NOMO-1 (cell line): Measurements from ENCODE around the gene HIGD1C.
A peak's percentile ranks its signal among the peaks of the same experiment; 100 is the strongest.
"Not testable (repeated sequence)": the region's sequence is repeated elsewhere in the genome, so short reads cannot be mapped to it uniquely, and the experiment has no call there.

Experiments
- DNase-seq, 2 experiments: peaks; one replicate each; lab custom pipeline; 2025; ENCODE audit not compliant: unreplicated experiment in 2 of 2; lab: John Stamatoyannopoulos, UW

HIGD1C gene

DNA sequence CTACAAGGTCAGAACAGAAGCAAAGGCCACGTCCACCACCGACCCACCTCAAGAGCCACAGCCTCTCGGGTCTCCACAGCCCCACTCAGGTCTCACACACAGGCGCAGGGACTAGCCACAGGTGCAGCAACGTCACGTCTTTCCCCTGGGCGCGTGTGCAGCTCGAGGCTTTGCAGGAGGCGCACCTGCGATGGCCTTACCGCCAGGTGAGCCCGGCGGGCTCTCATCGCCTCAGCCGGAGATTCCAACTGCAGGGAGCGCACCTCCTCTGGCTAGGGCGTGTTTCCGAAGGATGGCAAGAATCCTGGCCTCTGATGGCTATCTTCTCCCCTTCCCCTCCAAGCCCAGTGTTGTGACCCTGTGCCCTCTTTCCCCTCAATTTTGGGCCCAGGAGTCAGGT, at the start of gene HIGD1C:
Gene HIGD1C, plus strand, starts transcription at position 35 of the 400 bp plus-strand sequence. CDS start 1,455 bp downstream, outside the sequence.
- no peak for DNase-seq

DNA sequence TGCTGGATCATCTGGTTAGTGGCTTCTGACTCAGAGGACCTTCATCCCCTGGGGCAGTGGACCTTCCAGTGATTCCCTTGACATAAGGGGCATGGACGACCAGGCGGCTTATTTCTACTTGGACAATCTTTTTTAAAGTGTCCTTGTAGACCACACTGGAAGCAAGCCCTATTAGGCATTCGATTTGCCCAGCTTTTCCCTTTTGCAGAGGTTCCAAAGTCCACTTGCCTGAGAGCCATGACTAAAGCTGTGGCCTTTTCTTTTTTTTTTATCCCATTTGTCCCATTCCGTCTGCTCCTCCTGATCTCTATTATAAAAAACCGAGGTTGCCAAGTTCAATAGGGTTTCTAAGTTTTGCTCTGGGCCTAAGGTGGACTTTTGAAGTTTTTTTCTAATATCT, 43.9 kb upstream of the HIGD1C start:
- not testable (repeated sequence) for DNase-seq

DNA sequence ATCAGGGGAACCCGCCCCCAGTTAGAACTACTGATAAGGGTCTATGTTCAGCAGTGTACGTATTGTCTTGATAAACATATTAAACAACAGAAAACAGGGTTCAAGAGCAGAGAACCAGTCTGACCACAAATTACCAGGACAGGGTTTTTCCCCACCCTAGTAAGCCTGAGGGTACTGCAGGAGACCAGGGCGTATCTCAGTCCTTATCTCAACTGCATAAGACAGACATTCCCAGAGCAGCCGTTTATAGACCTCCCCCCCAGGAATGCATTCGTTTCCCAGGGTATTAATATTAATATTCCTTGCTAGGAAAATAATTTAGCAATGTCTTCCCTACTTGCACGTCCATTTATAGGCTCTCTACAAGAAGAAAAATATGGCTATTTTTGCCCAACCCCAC, 40.0 kb upstream of the HIGD1C start:
- not testable (repeated sequence) for DNase-seq

DNA sequence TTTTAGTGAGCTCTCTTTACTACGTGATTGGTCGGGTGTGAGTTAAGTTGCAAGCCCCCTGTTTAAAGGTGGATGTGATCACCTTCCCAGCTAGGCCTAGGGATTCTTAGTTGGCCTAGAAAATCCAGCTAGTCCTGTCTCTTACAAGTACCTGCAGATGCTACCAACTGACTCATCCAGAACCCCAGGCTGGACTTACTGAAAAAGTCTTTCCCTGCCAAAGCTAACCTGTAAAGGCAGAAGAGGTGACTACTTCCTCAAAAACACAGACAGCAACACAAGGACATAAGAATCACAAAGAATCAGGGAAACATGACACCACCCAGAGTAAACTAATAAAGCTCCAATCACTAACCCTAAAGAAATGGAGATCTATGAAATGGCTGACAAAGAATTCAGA, 39.1 kb upstream of the HIGD1C start:
- DNase-seq = no peak

DNA sequence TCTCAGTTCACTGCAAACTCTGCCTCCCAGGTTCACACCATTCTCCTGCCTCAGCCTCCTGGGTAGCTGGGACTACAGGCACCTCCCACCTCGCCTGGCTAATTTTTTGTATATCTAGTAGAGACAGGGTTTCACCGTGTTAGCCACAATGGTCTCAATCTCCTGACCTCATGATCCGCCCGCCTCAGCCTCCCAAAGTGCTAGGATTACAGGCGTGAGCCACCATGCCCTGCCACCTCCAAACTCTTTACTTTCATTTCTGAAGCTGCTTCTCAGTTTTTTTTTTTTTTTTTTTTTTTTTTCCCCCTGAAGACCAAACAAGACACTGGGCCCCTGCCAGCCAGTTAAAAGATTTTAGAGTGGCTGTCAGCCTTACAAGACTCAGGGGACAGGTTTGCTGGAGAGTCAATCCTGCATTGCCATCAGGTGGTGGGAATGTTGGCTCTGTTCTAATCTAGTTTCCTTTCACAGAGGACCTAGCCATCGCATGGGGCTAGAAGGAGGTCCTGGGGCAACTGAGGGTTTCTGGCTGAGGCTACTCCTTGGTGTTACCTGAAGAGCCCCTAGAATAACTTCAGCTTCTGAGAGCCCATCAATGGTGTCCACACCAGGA, 37.4 kb upstream of the HIGD1C start:
- DNase-seq = no peak

DNA sequence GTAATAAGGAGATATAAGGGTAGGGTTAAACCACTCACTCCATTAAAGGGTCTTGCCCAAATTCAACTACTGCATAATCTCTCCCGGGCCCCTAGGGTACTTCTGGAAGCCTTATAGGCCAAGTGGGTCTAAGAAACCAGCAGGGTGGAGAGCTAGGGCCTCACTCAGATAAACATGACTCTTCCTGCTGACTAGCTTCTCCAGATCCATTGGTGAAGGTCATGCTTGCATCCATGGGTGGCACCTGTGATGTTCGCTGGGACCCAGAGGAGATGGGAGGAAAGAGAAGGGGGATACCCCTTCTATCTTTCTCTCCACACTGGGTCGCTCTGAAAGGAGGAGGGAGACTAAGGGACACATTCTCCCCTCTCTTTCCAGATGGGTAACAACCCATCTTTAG, 36.1 kb upstream of the HIGD1C start:
- DNase-seq = no peak

DNA sequence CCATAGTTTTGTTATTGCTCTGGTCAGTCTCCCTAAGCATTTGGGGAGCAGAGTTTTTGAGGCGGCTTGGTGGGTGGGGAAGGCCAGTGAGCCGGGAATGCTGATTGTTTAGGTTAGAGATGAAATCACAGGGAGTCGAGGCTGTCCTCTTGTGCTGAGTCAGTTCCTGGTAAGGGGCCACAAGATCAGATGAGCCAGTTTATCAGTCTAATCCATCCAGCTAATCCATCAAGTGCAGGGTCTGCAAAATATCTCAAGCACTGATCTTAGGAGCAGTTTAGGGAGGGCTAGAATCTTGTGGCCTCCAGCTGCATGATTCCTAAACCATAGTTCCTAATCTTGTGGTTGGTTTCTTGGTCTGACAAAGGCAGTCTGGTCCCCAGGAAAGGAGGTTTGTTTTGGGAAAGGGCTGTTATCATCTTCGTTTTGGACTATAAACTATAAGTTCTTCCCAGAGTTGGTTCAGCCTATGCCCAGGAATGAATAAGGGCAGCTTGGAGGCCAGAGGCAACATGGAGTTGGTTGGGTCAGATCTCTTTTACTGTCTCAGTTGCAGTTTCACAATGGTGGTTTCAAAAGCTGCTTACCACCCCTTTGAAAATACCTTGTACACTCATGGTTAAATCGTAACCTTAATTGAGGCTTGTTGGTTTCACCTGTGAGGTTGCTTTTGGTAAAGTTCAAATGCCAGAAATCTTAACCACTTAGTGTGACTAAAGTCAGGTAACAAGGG, 33.6 kb upstream of the HIGD1C start:
- no peak for DNase-seq

DNA sequence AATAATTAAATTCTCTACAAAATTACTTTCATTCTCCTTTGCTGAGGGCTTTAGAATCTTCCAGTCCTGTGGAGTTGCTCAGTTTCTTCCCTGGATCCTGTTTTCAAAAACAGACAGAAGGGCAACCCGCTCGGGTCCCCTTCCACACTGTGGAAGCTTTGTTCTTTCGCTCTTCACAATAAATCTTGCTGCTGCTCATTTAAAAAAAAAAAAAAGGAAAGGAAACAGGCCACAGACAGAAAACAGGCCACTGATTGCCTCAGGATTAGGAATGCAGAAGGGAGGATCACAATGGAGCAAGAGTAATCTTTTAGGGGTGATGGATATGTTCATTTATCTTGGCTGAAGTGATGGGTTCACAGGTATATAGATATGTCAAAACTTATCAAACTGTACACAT, 29.5 kb upstream of the HIGD1C start:
- DNase-seq = no peak

DNA sequence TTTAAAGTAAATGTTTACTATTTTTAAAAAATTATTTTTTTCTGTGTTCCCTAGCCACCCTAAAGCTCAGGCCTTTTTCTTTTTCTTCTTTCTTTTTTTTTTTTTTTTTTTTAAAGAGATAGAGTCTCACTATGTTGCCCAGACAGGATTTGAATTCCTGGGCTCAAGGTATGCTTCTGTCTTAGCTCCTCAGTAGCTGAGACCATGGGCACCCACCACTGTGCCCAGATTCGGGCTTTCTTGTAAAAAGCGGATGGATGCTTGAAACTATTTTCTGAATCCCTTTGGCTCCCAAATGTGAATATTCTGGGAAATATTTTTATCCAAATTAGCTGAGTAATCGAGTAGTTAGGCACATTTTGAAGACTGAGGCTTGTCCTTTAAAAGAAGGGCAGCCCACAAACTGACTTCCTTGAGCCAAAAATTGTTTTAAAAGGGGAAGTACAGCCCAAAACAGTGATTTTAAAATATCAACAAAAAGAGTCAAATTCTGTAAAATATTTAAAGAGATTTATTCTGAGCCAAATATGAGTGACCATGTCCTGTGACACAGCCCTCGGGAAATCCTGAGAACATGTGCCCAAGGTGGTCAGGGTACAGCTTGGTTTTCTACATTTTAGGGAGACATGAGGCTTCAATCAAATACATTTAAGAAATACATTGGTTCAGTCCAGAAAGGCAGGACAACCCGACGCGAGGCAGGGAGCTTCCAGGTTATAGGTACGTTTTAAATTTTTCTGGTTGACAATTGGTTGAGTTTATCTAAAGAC, 28.8 kb upstream of the HIGD1C start:
- peak; percentile 42 to 50 for DNase-seq

DNA sequence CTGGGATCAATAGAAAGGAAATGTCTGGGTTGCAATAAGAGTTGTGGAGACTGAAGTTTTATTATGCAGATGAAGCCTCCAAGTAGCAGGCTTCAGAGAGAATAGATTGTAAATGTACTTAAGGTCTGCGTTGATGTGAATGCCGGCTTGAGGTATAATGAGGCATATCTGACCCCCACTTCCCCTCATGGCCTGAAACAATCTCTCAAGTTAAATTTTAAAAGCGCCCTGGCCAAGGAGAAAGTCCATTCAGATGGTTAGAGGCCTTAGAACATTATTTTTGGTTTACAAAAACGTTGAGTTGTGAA, 28.3 kb upstream of the HIGD1C start:
- no peak for DNase-seq

DNA sequence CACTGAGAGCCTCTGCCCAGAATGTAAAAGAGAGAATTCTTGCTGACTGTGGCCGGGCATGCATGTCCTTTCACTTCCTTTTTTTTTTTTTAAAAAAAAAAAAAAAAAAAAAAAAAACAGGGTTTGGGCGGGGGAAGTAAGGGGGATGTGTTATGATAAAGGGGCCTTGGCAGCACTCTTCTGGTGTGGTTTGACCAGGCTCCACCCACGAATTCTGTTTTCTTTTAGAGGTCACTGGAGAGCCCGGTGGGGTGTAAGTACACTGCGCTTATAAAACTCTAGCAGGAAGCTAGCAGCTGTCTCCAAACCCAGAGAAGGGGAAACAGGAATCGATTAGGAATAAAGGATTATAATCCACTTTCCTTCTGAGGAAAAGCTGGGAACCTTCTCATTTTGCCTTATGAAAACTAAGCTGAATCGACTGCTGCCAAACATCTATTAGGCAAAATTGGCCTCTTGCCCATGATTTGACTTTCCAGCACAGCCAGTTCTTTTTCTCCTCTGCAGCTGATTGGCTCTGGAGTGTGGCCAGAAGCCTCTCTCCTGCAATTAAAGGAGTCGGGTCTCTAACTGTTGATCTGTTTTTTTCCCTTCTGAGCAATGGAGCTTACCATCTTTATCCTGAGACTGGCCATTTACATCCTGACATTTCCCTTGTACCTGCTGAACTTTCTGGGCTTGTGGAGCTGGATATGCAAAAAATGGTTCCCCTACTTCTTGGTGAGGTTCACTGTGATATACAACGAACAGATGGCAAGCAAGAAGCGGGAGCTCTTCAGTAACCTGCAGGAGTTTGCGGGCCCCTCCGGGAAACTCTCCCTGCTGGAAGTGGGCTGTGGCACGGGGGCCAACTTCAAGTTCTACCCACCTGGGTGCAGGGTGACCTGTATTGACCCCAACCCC, 27.7 kb upstream of the HIGD1C start:
- peak; percentile 94 to 97 for DNase-seq

DNA sequence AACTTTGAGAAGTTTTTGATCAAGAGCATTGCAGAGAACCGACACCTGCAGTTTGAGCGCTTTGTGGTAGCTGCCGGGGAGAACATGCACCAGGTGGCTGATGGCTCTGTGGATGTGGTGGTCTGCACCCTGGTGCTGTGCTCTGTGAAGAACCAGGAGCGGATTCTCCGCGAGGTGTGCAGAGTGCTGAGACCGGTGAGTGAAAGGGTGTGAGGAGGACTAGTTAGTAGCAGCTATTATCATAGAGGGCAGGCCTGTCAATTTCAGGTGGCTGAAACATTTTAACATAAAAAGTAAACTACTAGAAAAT, 27.0 kb upstream of the HIGD1C start:
- DNase-seq = no peak

DNA sequence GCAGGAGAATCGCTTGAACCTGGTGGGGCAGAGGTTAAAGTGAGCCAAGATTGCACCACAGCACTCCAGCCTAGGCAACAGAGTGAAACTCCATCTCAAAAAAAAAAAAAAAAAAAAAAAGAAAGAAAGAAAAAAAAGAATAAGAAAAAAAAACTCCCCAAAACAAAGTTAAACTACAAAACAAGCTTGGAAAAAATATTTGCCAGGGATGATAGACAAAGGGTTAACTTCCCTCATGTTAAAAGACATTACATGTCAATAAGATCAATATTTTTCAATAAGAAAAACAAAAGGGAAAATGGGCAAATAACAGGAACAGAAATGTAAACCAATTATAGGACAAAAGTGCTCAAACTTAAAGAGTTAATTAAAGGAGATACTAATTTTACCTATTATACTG, 26.4 kb upstream of the HIGD1C start:
- DNase-seq = no peak

DNA sequence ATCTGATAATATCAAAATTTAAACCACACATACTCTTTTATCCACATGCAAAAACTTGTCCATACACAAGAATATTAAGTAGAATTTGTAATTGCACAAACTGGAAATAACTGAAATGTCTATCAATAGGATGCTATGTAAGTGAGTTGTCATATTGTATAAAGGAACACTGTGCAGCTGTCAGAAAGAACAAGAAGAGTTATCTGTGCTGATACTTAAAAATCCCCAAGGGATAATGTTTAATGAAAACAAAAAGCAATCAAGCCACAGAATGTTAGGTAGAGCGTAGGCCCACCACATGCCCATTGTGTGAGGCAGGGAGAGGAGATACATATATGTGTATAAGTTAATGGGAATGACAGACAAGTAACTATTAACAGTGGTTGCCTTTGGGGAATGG, 25.9 kb upstream of the HIGD1C start:
- no peak for DNase-seq

DNA sequence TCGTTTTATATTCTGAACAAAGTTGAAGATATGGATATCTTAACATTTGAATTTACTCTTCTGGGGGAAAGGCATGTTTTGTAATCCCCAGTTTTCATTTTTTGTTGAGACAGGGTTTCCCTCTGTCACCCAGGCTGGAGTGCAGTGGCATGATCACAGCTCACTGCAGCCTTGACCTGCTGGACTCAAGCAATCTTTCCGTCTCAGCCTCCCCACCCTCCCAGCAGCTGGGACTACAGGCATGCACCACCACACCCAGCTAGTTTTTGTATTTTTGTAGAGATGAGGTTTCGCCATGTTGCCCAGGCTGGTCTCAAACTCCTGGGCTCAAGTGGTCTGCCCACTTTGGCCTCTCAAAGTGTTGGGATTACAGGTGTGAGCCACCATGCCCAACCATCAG, 25.4 kb upstream of the HIGD1C start:
- not testable (repeated sequence) for DNase-seq

DNA sequence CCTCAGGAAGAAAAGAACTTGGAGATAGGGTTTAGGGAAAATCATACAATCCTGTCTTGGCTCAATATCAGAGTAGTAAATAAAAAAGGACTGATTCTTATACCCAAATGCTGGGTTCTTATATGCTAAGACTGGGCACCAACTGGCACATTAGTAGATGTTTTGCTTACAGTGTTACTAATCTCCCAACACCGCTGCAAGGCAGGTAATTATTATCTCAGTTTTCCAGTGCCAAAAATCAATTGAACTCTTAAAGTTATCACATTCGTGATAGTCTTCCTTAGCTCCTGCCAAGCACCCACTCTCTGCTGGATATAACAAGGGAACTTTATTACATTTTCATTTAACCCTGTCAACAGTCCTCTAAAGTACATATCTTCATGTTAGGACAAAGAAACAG, 25.0 kb upstream of the HIGD1C start:
- DNase-seq = no peak

DNA sequence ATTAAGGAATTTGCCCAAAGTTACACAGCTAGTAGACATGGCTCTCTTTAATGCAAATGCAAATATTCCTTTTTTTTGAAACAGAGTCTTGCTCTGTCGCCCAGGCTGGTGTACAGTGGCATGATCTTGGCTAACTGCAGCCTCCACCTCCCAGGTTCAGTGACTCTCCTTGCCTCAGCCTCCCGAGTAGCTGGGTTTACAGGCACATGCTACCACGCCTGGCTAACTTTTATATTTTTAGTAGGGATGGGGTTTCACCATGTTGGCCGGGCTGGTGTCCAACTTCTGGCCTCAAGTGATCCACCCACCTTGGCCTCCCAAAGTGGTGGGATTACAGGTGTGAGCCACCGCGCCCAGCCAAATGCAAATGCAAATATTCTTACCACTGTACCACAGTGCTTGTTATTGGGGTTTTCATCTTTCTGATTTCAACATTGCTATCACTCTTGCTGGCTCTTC, 24.5 kb upstream of the HIGD1C start:
- no peak for DNase-seq

DNA sequence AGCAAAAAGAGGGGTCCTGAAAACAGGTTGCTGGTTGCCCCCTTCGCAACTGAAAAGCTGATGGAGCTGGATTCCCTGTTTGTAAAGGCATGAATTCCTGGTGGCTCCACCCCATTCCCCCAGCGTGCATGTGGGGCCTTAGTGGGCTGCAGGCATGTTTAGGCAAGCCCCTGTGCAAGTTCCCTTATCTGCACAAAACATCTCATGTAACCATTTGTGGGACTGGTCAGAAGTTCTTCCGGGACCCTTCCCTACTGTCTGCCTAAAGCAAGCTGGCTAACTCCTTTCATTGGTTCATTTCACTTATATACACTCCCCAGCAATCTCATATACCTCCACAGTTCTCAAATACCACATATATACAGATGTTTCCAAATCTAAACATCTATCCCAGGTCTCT, 24.0 kb upstream of the HIGD1C start:
- DNase-seq = peak; percentile 18 to 50

DNA sequence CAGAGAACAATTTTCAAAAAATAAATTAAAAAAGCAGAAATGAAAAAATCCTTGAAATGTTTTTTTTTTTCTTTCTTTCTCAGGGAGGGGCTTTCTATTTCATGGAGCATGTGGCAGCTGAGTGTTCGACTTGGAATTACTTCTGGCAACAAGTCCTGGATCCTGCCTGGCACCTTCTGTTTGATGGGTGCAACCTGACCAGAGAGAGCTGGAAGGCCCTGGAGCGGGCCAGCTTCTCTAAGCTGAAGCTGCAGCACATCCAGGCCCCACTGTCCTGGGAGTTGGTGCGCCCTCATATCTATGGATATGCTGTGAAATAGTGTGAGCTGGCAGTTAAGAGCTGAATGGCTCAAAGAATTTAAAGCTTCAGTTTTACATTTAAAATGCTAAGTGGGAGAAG, 22.5 kb upstream of the HIGD1C start:
- DNase-seq = no peak

DNA sequence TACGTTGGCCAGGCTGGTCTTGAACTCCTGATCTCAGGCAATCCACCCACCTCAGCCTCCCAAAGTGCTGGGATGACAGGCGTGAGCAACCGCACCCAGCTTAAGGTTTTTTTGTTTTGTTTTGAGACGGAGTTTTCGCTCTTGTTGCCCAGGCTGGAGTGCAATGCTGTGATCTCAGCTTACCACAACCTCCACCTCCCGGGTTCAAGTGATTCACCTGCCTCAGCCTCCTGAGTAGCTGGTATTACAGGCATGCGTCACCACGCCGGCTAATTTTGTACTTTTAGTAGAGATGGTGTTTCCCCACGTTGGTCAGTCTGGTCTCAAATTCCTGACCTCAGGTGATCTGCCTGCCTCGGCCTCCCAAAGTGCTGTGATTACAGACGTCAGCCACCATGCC, 21.9 kb upstream of the HIGD1C start:
- DNase-seq = not testable (repeated sequence)

DNA sequence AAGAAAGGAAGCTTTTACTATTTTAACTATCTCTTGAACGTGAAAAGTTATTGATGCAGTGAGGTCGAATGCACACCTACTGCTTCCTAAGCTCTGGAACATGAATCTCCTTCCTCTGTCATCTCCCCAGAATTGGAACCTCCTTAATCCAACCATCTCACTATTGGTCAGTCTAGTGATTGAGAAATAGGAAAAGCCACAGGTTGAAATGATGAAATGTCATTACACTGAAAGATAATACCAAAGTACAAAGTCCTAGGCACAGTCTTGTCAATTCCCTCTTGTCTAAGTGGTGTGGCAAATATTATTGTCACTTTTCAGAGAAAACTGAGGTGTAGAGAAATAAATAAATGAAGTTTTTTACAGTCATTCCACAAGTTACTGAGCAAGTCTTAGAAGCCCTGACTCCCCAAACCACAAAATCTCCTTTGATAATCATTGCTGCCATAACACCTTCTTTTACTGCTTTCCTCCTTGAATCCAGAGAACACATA, 19.5 kb upstream of the HIGD1C start:
- peak in 1 of 2 experiments; percentile 66 for DNase-seq
